PC-3 (cell line): ENCODE results near the gene WDR87. TPM values are rescaled to one million over a fixed set of nuclear protein-coding genes. Genes with fewer than 3 reads are reported as not detected.

Source experiments
- ATAC-seq: fragments of 200-7000 bp; cut with Tn5 transposase; 2 replicates; pipeline ENCODE4 v1.9.1; 2020; ENCODE audit warnings: mild to moderate bottlenecking, moderate library complexity
- BruUV-seq: library from RNA; stranded (reverse); fragments of 400-500 nt; replicated peaks from 2 replicates; lab custom pipeline; 2021; lab: Mats Ljungman, UMichigan
- CTCF ChIA-PET: fragments of 300-600 bp; sonication (Branson Sonifier 250); formaldehyde crosslinking; loops from one replicate; lab custom pipeline; 2022; ENCODE audit warnings: antibody characterized with exemption; lab: Charles Lee
- POLR2A ChIA-PET: fragments of 300-600 bp; sonication (Branson Sonifier 250); formaldehyde crosslinking; loops from one replicate; lab custom pipeline; 2022; ENCODE audit warnings: antibody characterized with exemption; ENCODE audit not compliant: unreplicated experiment; lab: Charles Lee
- DNase-seq: peaks from one replicate; pipeline ENCODE4 v3.0.0-alpha.2; 2015
- H2AFZ ChIP-seq: fragments of 300-600 bp; sonication (generic); 2 replicates; pipeline ENCODE4 v1.6.0; 2016; ENCODE audit warnings: antibody characterized with exemption, low read length
- H3F3A ChIP-seq: fragments of 300-600 bp; sonication (generic); one replicate; pipeline ENCODE4 v1.6.0; 2017; ENCODE audit warnings: antibody characterized with exemption, low read length, control low read depth, mild to moderate bottlenecking; ENCODE audit not compliant: unreplicated experiment
- H3K27ac ChIP-seq: fragments of 300-600 bp; sonication (generic); 2 replicates; pipeline ENCODE4 v1.5.1; 2016; ENCODE audit warnings: mild to moderate bottlenecking, low read length
- H3K27me3 ChIP-seq: fragments of 300-600 bp; sonication (generic); 2 replicates; pipeline ENCODE4 v1.6.1; 2016; ENCODE audit warnings: low read length, mixed read lengths
- H3K36me3 ChIP-seq: fragments of 300-600 bp; sonication (generic); 2 replicates; pipeline ENCODE4 v1.6.1; 2016; ENCODE audit warnings: low read depth, mixed run types, low read length, mixed read lengths
- H3K4me1 ChIP-seq: fragments of 300-600 bp; sonication (generic); 2 replicates; pipeline ENCODE4 v1.5.1; 2016; ENCODE audit warnings: low read length; ENCODE audit not compliant: insufficient read depth
- H3K4me2 ChIP-seq: fragments of 300-600 bp; sonication (generic); 2 replicates; pipeline ENCODE4 v1.6.0; 2016; ENCODE audit warnings: low read length
- H3K4me3 ChIP-seq: fragments of 300-600 bp; sonication (generic); 2 replicates; pipeline ENCODE4 v1.5.1; 2016; ENCODE audit warnings: mild to moderate bottlenecking, low read length, mixed read lengths
- H3K79me2 ChIP-seq: fragments of 300-600 bp; sonication (generic); 2 replicates; pipeline ENCODE4 v1.6.1; 2017; ENCODE audit warnings: low read length, mixed read lengths
- H3K9ac ChIP-seq: fragments of 300-600 bp; sonication (generic); 2 replicates; pipeline ENCODE4 v1.6.0; 2016; ENCODE audit warnings: mild to moderate bottlenecking, low read length
- H3K9me2 ChIP-seq: fragments of 300-600 bp; sonication (generic); replicated peaks from 2 replicates; pipeline ENCODE4 v1.6.1; 2016; ENCODE audit warnings: mixed run types, low read length, mixed read lengths
- H3K9me3 ChIP-seq: fragments of 300-600 bp; sonication (generic); 2 replicates; pipeline ENCODE4 v1.6.1; 2016; ENCODE audit warnings: low read length, mixed read lengths
- H4K20me1 ChIP-seq: fragments of 300-600 bp; sonication (generic); 2 replicates; pipeline ENCODE4 v1.6.1; 2016; ENCODE audit warnings: low read length, mixed read lengths
- EZH2 ChIP-seq: fragments of 300-600 bp; sonication (generic); IDR thresholded peaks from one replicate; pipeline ENCODE4 v1.6.1; 2017; ENCODE audit warnings: antibody characterized with exemption, mild to moderate bottlenecking, low read length; ENCODE audit not compliant: unreplicated experiment
- EZH2phosphoT487 ChIP-seq: fragments of 300-600 bp; sonication (generic); IDR thresholded peaks from 2 replicates; pipeline ENCODE4 v1.6.1; 2018; ENCODE audit warnings: mild to moderate bottlenecking, antibody characterized with exemption, low read length, borderline replicate concordance
- intact Hi-C: fragments of 100-400 bp; cut with micrococcal nuclease; formaldehyde crosslinking; loops from 2 replicates; pipeline ENCODE4 v1.9.0; 2023
- total RNA-seq: library from RNA; depleted of rRNA; stranded (reverse); fragments of >200 nt; gene quantifications from 2 replicates; pipeline ENCODE4 v1.2.3, GENCODE V29; 2014
- TF ChIP-seq, protein P1 (sequence below): fragments of 300-600 bp; sonication (generic); conservative IDR thresholded peaks from 2 replicates; pipeline ENCODE4 v1.5.1; 2017; ENCODE audit warnings: antibody characterized with exemption, low read depth, mild to moderate bottlenecking, low read length

Gene WDR87
- total RNA-seq, 1 experiment from 2014 or later, result not detected

DNA sequence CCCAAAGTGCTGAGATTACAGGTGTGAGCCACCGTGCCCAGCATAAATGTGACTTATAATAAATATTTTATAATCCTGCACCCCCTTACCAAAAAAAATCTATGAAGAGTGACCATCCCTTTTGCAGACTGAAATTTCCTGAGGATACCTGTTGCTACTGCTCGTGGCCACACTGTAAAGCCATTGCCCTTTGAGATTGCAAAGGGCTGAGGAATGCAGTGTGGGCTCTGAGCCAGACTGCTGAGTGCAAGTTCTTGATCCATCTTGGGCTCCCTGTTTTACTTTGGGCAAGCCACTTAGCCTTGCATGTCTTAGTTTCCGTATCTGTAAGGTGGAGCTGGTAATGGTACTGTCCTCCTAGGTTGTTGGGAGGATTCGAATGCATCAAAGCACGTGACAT lies 24.0 kb upstream of the WDR87 start:
- no peak for ATAC-seq
- H3K27ac ChIP-seq, result no peak overlapping the region
- CTCF ChIA-PET, result no interaction called here
- no peaks in the 10 kb centered on the region for H3K27me3 ChIP-seq
- no peaks in the 10 kb centered on the region for H3K9me2 ChIP-seq
- H2AFZ ChIP-seq, result no peak overlapping the region
- H3K9ac ChIP-seq, result no peak overlapping the region
- peaks cover 4% of the 10 kb centered on the region for H3F3A ChIP-seq
- H3K9me3 ChIP-seq, result no peaks in the 10 kb centered on the region
- H3K79me2 ChIP-seq, result peaks cover 87% of the 10 kb centered on the region
- no peak overlapping the region for H3K4me2 ChIP-seq
- POLR2A ChIA-PET, result no interaction called here
- intact Hi-C loops, result no loop called here
- peaks cover 38% of the 10 kb centered on the region for H3K4me1 ChIP-seq
- no peaks in the 10 kb centered on the region for H4K20me1 ChIP-seq
- H3K4me3 ChIP-seq, result no peak overlapping the region
- H3K36me3 ChIP-seq, result peaks cover 18% of the 10 kb centered on the region
- DNase-seq, result peak; percentile 44
- no TSS peak for BruUV-seq
- TF ChIP-seq, protein P1, sequence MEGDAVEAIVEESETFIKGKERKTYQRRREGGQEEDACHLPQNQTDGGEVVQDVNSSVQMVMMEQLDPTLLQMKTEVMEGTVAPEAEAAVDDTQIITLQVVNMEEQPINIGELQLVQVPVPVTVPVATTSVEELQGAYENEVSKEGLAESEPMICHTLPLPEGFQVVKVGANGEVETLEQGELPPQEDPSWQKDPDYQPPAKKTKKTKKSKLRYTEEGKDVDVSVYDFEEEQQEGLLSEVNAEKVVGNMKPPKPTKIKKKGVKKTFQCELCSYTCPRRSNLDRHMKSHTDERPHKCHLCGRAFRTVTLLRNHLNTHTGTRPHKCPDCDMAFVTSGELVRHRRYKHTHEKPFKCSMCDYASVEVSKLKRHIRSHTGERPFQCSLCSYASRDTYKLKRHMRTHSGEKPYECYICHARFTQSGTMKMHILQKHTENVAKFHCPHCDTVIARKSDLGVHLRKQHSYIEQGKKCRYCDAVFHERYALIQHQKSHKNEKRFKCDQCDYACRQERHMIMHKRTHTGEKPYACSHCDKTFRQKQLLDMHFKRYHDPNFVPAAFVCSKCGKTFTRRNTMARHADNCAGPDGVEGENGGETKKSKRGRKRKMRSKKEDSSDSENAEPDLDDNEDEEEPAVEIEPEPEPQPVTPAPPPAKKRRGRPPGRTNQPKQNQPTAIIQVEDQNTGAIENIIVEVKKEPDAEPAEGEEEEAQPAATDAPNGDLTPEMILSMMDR, result no peak
- TF ChIP-seq EZH2 (no peak), EZH2phosphoT487 (no peak)

DNA sequence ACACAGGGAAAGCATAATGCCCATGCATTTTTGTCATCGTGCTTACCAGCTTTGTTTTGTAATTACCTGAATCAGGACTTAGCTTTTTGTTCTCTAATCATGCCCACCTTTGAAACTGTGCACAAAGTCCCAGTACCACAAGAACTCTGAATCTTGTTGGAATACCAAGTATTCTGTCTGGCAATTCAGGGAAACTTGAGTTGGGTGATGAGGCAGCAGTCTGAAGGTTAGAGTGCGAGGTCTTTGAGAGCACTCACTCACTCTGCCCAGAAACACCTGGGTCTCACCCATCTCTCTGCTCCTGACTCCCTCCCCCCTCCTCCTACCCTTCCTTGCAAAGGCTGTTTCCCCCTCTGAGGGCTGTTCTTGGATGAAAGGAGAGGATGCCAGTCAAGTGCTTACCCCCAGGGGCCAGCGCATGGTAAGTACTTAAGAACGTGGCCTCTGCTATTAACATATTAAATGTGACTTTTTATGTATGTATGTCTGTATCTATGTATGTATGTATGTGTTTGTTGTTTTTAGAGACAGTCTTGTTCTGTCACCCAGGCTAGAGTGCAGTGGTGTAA lies 23.0 kb upstream of the WDR87 start:
- H3K27ac ChIP-seq, result no peak overlapping the region
- H3K79me2 ChIP-seq, result peaks cover 83% of the 10 kb centered on the region
- ATAC-seq (no peak), DNase-seq (no peak)
- H3K4me1 ChIP-seq, result peaks cover 35% of the 10 kb centered on the region
- no peak overlapping the region for H2AFZ ChIP-seq
- H3K9me2 ChIP-seq, result no peaks in the 10 kb centered on the region
- no peak overlapping the region for H3K4me2 ChIP-seq
- POLR2A ChIA-PET, result no interaction called here
- no peak overlapping the region for H3K4me3 ChIP-seq
- H3K27me3 ChIP-seq, result no peaks in the 10 kb centered on the region
- BruUV-seq, result no TSS peak
- H3F3A ChIP-seq, result peaks cover 4% of the 10 kb centered on the region
- TF ChIP-seq EZH2 (no peak), EZH2phosphoT487 (no peak)
- TF ChIP-seq, protein P1, result no peak
- H3K9ac ChIP-seq, result no peak overlapping the region
- no peaks in the 10 kb centered on the region for H4K20me1 ChIP-seq
- H3K9me3 ChIP-seq, result no peaks in the 10 kb centered on the region
- intact Hi-C loops, result no loop called here
- peaks cover 9% of the 10 kb centered on the region for H3K36me3 ChIP-seq
- CTCF ChIA-PET, result no interaction called here

DNA sequence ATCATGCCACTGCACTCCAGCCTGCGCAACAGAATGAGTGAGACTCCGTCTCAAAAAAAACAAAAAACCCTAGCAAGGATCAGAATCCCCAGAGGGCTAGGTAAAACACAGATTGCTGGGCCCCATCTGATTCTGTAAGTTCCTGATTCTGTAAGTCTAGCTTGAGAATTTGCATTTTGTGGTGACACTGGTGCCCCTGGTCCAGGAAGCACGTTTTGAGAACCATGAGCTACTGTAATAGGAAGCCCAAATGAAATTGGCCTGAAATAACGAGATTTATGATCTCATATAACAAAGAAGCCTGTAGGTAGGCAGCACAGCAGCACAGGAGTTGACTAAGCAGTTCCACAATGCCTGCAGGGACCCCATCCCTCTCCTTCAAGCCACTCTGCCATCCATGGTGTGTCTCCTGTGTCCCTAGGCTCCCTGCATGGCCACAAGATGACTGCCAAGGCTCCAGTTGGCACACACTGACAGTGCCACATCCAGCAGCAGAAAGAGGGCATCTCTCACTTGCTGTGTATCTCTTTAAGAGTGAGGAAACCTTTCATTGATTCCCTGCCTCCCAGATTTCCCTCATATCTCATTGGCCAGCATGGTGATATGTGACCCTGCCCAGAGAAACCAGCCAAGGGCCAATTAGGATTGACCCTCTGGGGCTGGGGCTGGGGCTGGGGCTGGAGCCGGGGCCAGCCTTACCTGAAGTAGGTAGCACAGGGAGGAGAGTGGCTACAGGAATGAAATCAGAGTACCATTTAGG lies 22.3 kb upstream of the WDR87 start:
- Histone ChIP-seq H3K4me2 (no peak overlapping the region), H3K4me3 (no peak overlapping the region), H3K79me2 (peaks cover 77% of the 10 kb centered on the region), H3K27me3 (no peaks in the 10 kb centered on the region), H3K27ac (no peak overlapping the region), H3K36me3 (peaks cover 3% of the 10 kb centered on the region; the same call in 1 of the 2 replicates), H3K9ac (no peak overlapping the region), H3K4me1 (peaks cover 28% of the 10 kb centered on the region), H4K20me1 (no peaks in the 10 kb centered on the region), H3K9me3 (no peaks in the 10 kb centered on the region), H3K9me2 (no peaks in the 10 kb centered on the region), H3F3A (no peaks in the 10 kb centered on the region), H2AFZ (no peak overlapping the region)
- TF ChIP-seq EZH2 (no peak), EZH2phosphoT487 (no peak)
- TF ChIP-seq, protein P1, result no peak
- POLR2A ChIA-PET, result no interaction called here
- DNase-seq (no peak), ATAC-seq (no peak)
- intact Hi-C loops, result no loop called here
- BruUV-seq, result no TSS peak
- CTCF ChIA-PET, result no interaction called here
